Activated naive CD8-positive, alpha-beta T cell treated with anti-CD3 and anti-CD28 coated beads for 36 hours (primary cell): Measurements from ENCODE around the gene ST6GALNAC1. TPM values are rescaled to one million over a fixed set of nuclear protein-coding genes. Genes with fewer than 3 reads are reported as not detected.

ENCODE experiments used
- DNase-seq: peaks from one replicate; pipeline ENCODE4 v3.0.0; 2021
- H3K27ac Mint-ChIP-seq: one replicate; pipeline ENCODE4 v1.8.0; 2022; ENCODE audit warnings: mild to moderate bottlenecking, moderate library complexity, mixed read lengths
- H3K27me3 Mint-ChIP-seq: one replicate; pipeline ENCODE4 v1.8.0; 2022; ENCODE audit warnings: mild to moderate bottlenecking, mixed read lengths
- H3K36me3 Mint-ChIP-seq: one replicate; pipeline ENCODE4 v1.8.0; 2021; ENCODE audit warnings: mild to moderate bottlenecking, mixed read lengths
- H3K4me1 Mint-ChIP-seq: one replicate; pipeline ENCODE4 v1.8.0; 2021; ENCODE audit warnings: mixed read lengths
- H3K4me3 Mint-ChIP-seq: one replicate; pipeline ENCODE4 v1.8.0; 2022; ENCODE audit warnings: mild to moderate bottlenecking, moderate library complexity, mixed read lengths
- H3K9me3 Mint-ChIP-seq: one replicate; pipeline ENCODE4 v1.8.0; 2022; ENCODE audit warnings: mixed read lengths
- total RNA-seq, 2 experiments: library from RNA; stranded (reverse); gene quantifications; one replicate each; pipeline ENCODE4 v1.2.3, GENCODE V29; 2021

The ST6GALNAC1 gene
- total RNA-seq, 2 experiments from 2014 or later, result not detected

DNA sequence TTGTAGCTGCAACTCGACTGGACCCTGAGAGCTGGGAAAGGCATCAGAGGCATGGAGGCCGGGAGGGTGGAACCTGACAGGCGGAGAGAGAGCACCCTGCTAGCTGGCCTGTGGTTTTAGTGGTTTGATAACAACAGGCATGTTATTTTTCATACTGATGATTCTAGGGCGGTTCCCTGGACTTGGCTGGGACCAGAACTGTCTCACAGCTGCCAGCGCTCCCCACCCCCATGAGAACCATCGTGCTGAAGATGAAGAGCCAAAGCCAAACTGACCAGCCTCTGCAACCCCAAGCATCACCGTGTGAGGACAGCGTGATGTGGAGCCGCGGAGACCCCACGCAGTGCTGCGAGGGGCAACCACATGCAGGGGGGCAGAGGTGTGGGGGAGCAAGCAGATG lies 38.7 kb upstream of the ST6GALNAC1 start:
- Mint-ChIP-seq H3K9me3 (no peaks in the 10 kb centered on the region), H3K27ac (no peak overlapping the region), H3K27me3 (no peaks in the 10 kb centered on the region)

GRCh38 chr17:76681222-76682137 lies 37.9 kb upstream of the ST6GALNAC1 start:
- no peaks in the 10 kb centered on the region for H3K4me1 Mint-ChIP-seq
- H3K27ac Mint-ChIP-seq, result no peak overlapping the region
- DNase-seq, result peak; percentile 65
- H3K9me3 Mint-ChIP-seq, result no peaks in the 10 kb centered on the region
- no peaks in the 10 kb centered on the region for H3K27me3 Mint-ChIP-seq
- no peak overlapping the region for H3K4me3 Mint-ChIP-seq
- H3K36me3 Mint-ChIP-seq, result no peaks in the 10 kb centered on the region

More for the DNA sequence above, 38.7 kb upstream of the ST6GALNAC1 start:
- no peak for DNase-seq
- H3K4me3 Mint-ChIP-seq, result no peak overlapping the region
- H3K4me1 Mint-ChIP-seq, result no peaks in the 10 kb centered on the region
- H3K36me3 Mint-ChIP-seq, result no peaks in the 10 kb centered on the region

DNA sequence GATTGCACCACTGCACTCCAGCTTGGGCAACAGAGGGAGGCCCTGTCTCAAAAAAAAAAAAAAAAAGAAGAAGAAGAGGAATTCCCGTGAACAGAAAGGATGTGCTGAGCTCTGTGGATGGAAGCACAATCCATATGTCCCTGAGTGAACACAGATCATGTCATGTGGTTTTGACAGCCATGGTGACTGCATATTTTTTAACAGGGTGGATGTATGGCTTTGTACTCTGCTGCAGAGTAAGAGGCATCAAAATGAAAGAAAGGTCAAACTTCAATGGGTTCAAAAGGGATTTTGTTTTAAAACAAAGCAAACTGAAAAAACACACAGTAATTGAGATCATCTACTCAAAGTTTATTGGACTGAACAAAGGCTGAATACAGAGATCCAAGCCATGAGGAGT lies 35.7 kb upstream of the ST6GALNAC1 start:
- Mint-ChIP-seq H3K27me3 (no peaks in the 10 kb centered on the region), H3K27ac (no peak overlapping the region), H3K9me3 (no peaks in the 10 kb centered on the region), H3K36me3 (no peaks in the 10 kb centered on the region), H3K4me1 (no peaks in the 10 kb centered on the region), H3K4me3 (no peak overlapping the region)
- DNase-seq, result no peak

DNA sequence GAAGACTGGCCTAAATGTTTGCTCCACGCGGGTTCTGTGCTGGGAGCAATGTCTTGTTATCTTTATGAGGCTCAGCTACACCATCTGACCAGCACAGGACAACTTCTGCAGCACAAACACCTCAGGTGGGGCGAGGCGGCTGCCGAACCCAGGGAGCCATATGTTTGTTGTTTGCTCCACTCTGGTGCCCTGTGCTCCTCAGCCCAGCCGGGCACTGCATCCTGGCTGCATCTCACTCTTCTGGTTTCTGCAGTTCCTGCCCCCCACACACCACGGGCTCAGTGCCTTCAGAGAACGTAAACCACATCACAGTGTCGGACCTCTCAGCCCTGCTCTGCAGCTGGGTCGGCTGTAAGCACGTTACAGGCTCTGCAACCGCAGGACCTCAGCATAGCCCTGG lies 34.8 kb upstream of the ST6GALNAC1 start:
- Mint-ChIP-seq H3K27ac (no peak overlapping the region), H3K27me3 (no peaks in the 10 kb centered on the region), H3K4me3 (no peak overlapping the region), H3K9me3 (no peaks in the 10 kb centered on the region), H3K4me1 (peaks cover 5% of the 10 kb centered on the region), H3K36me3 (no peaks in the 10 kb centered on the region)
- peak; percentile 22 for DNase-seq

GRCh38 chr17:76677406-76677805 lies 33.8 kb upstream of the ST6GALNAC1 start:
- no peak overlapping the region for H3K27ac Mint-ChIP-seq

DNA sequence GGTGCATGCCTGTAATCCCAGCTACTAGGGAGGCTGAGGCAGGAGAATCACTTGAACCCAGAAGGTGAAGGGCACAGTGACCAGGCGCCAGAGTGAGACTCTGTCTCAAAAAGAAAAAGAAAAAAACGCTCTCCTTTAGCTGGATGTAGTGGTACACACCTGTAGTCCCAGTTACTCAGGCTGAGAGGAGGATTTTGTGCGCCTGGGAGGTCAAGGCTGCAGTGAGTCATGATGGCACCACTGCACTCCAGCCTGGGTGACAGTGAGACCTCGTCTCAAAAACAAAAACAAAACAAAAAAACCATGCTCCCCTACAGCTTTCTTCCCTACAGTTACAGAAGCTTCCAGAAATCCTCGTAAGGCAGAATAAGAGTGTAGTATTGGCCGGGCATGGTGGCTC lies 33.1 kb upstream of the ST6GALNAC1 start:
- DNase-seq, result no peak
- Mint-ChIP-seq H3K27me3 (no peaks in the 10 kb centered on the region), H3K27ac (no peak overlapping the region), H3K4me3 (no peak overlapping the region), H3K36me3 (no peaks in the 10 kb centered on the region), H3K4me1 (peaks cover 17% of the 10 kb centered on the region), H3K9me3 (no peaks in the 10 kb centered on the region)

More at GRCh38 chr17:76677406-76677805, 33.8 kb upstream of the ST6GALNAC1 start:
- Mint-ChIP-seq H3K27me3 (no peaks in the 10 kb centered on the region), H3K4me3 (no peak overlapping the region), H3K36me3 (no peaks in the 10 kb centered on the region), H3K4me1 (peaks cover 13% of the 10 kb centered on the region), H3K9me3 (no peaks in the 10 kb centered on the region)
- no peak for DNase-seq

GRCh38 chr17:76675648-76676047 lies 32.1 kb upstream of the ST6GALNAC1 start:
- no peak for DNase-seq
- Mint-ChIP-seq H3K27ac (no peak overlapping the region), H3K4me1 (peaks cover 25% of the 10 kb centered on the region), H3K9me3 (no peaks in the 10 kb centered on the region), H3K36me3 (no peaks in the 10 kb centered on the region), H3K27me3 (no peaks in the 10 kb centered on the region), H3K4me3 (no peak overlapping the region)

DNA sequence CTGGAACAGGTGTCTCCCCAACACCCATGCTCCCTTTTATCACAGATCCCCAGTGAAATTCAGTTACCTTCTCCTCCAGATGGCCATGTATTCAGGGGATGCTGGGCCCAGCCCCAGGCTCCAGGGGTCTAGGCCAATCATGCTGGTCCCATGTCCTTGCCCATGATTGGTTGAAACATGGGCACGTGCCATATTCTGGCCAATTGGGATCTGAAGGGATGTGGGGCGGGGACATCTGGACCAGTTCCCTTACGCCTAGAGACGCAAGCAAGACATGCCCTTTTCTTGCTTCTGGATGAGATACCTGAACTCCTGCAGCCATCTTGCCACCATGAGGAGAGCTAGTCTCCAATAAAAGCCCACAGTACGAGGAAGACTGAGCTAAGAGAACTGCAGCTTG lies 31.0 kb upstream of the ST6GALNAC1 start:
- Mint-ChIP-seq H3K27ac (no peak overlapping the region), H3K36me3 (no peaks in the 10 kb centered on the region), H3K4me1 (peaks cover 32% of the 10 kb centered on the region), H3K27me3 (no peaks in the 10 kb centered on the region), H3K9me3 (peaks cover 2% of the 10 kb centered on the region), H3K4me3 (no peak overlapping the region)
- no peak for DNase-seq

GRCh38 chr17:76673729-76674128 lies 30.2 kb upstream of the ST6GALNAC1 start:
- H3K4me3 Mint-ChIP-seq, result no peak overlapping the region
- peak overlapping the region; percentile 54 for H3K27ac Mint-ChIP-seq
- H3K9me3 Mint-ChIP-seq, result peaks cover 2% of the 10 kb centered on the region
- no peaks in the 10 kb centered on the region for H3K36me3 Mint-ChIP-seq
- no peaks in the 10 kb centered on the region for H3K27me3 Mint-ChIP-seq
- H3K4me1 Mint-ChIP-seq, result peaks cover 32% of the 10 kb centered on the region
- no peak for DNase-seq

GRCh38 chr17:76672892-76673291 lies 29.3 kb upstream of the ST6GALNAC1 start:
- no peak for DNase-seq
- H3K4me3 Mint-ChIP-seq, result peak overlapping the region; percentile 91
- H3K36me3 Mint-ChIP-seq, result no peaks in the 10 kb centered on the region
- H3K27me3 Mint-ChIP-seq, result no peaks in the 10 kb centered on the region
- H3K27ac Mint-ChIP-seq, result no peak overlapping the region
- peaks cover 2% of the 10 kb centered on the region for H3K9me3 Mint-ChIP-seq
- H3K4me1 Mint-ChIP-seq, result peaks cover 32% of the 10 kb centered on the region

DNA sequence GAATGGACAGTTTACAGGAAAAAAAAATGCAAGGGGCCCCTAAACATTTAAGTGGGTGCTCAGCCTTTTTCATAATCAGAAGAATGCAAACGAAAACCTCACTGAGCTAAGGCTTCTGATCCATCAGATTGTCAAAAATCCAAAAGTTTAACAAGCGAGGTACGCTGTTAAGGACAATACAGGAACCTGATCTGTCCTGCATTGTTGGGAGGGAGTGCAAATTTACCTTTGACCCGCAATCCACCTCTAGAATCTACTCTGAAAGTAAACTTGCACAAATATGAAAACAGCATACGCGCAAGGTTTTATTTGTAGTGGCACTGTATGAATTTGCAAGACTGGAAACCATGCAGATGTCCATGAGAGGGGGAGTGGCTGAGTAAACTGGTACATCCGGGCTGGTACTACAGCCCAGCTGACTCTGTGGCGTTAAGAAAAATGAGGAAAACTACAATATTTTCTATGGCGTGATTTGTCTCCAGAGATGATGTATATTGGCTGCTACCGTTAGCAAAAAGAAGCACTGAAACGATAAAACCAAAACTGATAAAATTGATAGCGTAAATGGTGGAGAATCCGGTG lies 28.8 kb upstream of the ST6GALNAC1 start:
- no peaks in the 10 kb centered on the region for H3K27me3 Mint-ChIP-seq
- peaks cover 2% of the 10 kb centered on the region for H3K9me3 Mint-ChIP-seq
- H3K27ac Mint-ChIP-seq, result peak overlapping the region; percentile 87
- H3K4me1 Mint-ChIP-seq, result peaks cover 32% of the 10 kb centered on the region
- peak overlapping the region; percentile 91 for H3K4me3 Mint-ChIP-seq
- DNase-seq, result no peak
- no peaks in the 10 kb centered on the region for H3K36me3 Mint-ChIP-seq

DNA sequence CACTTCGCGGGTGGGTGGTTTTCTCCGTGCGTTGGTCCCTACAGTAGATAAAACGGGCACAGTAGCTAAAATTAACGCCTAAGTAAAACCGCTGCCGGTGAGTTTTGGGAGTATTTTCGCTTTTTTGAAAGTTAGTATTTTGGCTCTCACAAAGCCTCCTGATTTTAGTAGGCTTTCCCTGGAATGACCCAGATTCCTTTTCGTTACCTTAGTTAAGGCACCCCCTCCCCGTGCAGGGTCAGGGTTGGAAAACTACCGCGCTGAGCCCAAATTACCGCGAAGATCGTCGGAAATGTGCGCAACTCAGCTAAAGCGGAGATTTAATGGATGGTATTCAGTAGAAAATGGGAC lies 28.3 kb upstream of the ST6GALNAC1 start:
- Mint-ChIP-seq H3K4me1 (peaks cover 32% of the 10 kb centered on the region), H3K36me3 (no peaks in the 10 kb centered on the region), H3K4me3 (peak overlapping the region; percentile 91), H3K27ac (peak overlapping the region; percentile 87), H3K9me3 (peaks cover 2% of the 10 kb centered on the region), H3K27me3 (no peaks in the 10 kb centered on the region)
- no peak for DNase-seq

DNA sequence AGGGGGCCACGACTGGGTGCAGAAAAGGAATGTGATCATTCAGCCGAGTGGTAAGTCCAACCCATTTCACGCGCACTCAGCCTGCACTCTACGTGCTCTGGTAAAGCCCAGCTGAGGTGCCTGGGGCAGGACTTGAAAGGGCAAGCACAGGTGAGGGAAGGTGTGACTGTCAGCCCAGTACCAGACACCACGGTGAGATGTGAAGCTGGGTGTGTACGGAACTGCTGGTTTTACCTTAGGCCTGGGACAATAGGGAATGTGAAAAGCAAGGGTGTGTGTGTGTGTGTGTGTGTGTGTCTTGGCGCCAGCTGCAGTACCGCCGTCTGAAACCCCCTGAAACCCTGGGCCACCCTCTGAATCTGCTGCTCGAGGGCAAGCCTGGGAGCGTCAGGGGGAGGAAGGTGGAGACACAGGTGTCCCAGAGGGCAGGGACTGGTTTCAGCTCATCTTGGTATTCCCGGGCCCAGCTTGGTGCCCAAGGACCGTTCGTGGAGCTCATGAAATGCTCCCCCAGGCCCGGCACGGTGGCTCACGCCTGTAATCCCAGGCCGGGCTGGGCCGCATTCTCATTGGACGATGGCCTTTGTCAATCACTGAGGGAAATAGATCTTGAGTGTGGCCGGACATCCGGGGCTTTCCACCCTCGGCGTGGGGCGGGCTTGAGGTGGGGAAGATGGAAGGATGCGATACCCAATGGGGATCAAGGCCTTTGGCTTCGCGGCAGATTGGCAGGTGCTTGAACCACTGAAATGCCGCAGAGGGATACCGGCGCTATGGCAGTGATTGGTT lies 27.8 kb upstream of the ST6GALNAC1 start:
- peak overlapping the region; percentile 87 for H3K27ac Mint-ChIP-seq
- peak; percentile 99 for DNase-seq
- peak overlapping the region; percentile 91 for H3K4me3 Mint-ChIP-seq
- H3K27me3 Mint-ChIP-seq, result no peaks in the 10 kb centered on the region
- H3K4me1 Mint-ChIP-seq, result peaks cover 32% of the 10 kb centered on the region
- peaks cover 2% of the 10 kb centered on the region for H3K9me3 Mint-ChIP-seq
- H3K36me3 Mint-ChIP-seq, result no peaks in the 10 kb centered on the region

- Mint-ChIP-seq H3K27me3 (no peaks in the 10 kb centered on the region), H3K4me3 (peak overlapping the region; percentile 91), H3K4me1 (peaks cover 32% of the 10 kb centered on the region), H3K9me3 (peaks cover 2% of the 10 kb centered on the region), H3K27ac (peak overlapping the region; percentile 87), H3K36me3 (no peaks in the 10 kb centered on the region)
- DNase-seq, result no peak
These were observed 27.2 kb upstream of the ST6GALNAC1 start for GRCh38 chr17:76670718-76671122.
